GM18511 (cell line): ENCODE measurements around the gene LPP.
"Not testable (repeated sequence)": the region's sequence is repeated elsewhere in the genome, so short reads cannot be mapped to it uniquely, and the experiment has no call there.

Source experiments
- ATAC-seq: cut with Tn5 transposase; IDR thresholded peaks from one replicate; pipeline ENCODE4 v1.9.1; 2021; ENCODE audit warnings: mild to moderate bottlenecking, moderate library complexity; ENCODE audit not compliant: unreplicated experiment

Gene LPP

GRCh38 chr3:188421836-188422540 lies 268.0 kb downstream of the LPP start:
- peak; percentile 100 for ATAC-seq

GRCh38 chr3:188427981-188428380 lies 274.0 kb downstream of the LPP start:
- ATAC-seq: not testable (repeated sequence)

- ATAC-seq: no peak
Measured at GRCh38 chr3:188431040-188431439, 277.1 kb downstream of the LPP start.

- ATAC-seq: no peak
Measured at GRCh38 chr3:188431553-188431952, 277.6 kb downstream of the LPP start.

GRCh38 chr3:188432802-188433520 lies 279.0 kb downstream of the LPP start:
- ATAC-seq: no peak

- ATAC-seq: no peak
Measured at GRCh38 chr3:188433521-188434150, 279.7 kb downstream of the LPP start.

GRCh38 chr3:188434594-188434993 lies 280.6 kb downstream of the LPP start:
- ATAC-seq: no peak

GRCh38 chr3:188435266-188435665 lies 281.3 kb downstream of the LPP start:
- ATAC-seq: no peak

- no peak for ATAC-seq
Measured at GRCh38 chr3:188437926-188438325, 284.0 kb downstream of the LPP start.

- peak; percentile 95 for ATAC-seq
Measured at GRCh38 chr3:188439080-188439479, 285.1 kb downstream of the LPP start.

GRCh38 chr3:188440340-188440972 lies 286.5 kb downstream of the LPP start:
- no peak for ATAC-seq

GRCh38 chr3:188442430-188442829 lies 288.5 kb downstream of the LPP start:
- no peak for ATAC-seq

- not testable (repeated sequence) for ATAC-seq
Measured at GRCh38 chr3:188445175-188445574, 291.2 kb downstream of the LPP start.

GRCh38 chr3:188446014-188446413 lies 292.1 kb downstream of the LPP start:
- peak; percentile 82 for ATAC-seq

- peak; percentile 60 for ATAC-seq
Measured at GRCh38 chr3:188446766-188447165, 292.8 kb downstream of the LPP start.

GRCh38 chr3:188448813-188449212 lies 294.9 kb downstream of the LPP start:
- no peak for ATAC-seq

- no peak for ATAC-seq
Measured at GRCh38 chr3:188449421-188449820, 295.5 kb downstream of the LPP start.

GRCh38 chr3:188452158-188452772 lies 298.3 kb downstream of the LPP start:
- no peak for ATAC-seq

GRCh38 chr3:188453431-188454384 lies 299.8 kb downstream of the LPP start:
- ATAC-seq: no peak

GRCh38 chr3:188455748-188456147 lies 301.8 kb downstream of the LPP start:
- no peak for ATAC-seq
